ENCODE measurements around the gene PARP11. TPM values are rescaled to one million over a fixed set of nuclear protein-coding genes. Genes with fewer than 3 reads are reported as not detected.

The PARP11 gene
- total and polyA plus RNA-seq, 3 donors from 2014 or later, result 16.8 to 20.6 (median 20.5) TPM

DNA sequence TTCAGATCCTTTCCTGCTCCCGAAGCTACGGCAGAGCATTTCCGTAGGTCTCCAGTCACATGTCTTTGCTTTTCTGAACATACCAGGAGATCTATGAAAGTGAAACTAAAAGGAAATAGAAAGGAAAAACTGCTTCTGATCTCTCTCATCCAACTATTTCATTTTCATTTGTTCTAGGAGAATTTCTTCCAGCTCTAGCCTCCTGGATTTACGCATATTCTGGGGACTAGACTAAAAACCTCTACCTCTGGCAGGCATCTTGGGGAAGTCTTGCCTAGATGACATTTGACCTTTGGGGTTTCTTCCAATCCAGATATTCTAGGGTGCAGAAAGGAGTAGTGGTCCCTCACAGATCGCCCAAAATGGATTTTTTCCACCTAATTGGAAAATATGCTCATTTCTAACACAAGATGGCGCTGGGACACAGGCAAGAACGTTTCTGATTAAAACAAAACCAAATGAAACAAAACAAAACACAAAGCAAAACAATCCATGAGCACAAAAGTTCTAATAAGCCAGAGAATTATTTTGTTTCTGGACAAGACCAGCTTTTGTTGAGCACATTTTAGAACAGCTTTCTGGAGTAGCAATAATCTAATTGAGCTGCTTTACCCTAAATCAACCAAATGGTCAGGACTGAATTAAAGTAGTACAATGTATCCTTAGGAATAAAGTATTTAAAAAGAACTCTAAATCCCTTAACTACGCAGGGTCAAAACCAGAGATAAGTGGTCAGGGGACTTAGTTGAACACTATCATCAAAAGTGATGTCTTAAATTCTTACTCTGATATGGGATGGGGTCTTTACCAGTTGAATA, 12.3 kb upstream of the PARP11 start:
- DNase-seq, result no peak
- H3K4me1 ChIP-seq, result no peaks in the 10 kb centered on the region
- H3K27me3 ChIP-seq, result no peaks in the 10 kb centered on the region
- H3K9me3 ChIP-seq, result no peaks in the 10 kb centered on the region
- intact Hi-C loops (cut with DNase I; ENCODE audit: low total_unique reads), result loop anchor here (5.0 kb wide), 1 partner anchor 147 kb away; no protein-coding TSS in a partner anchor
- H3K27ac ChIP-seq, result peak overlapping the region; percentile 55 to 79
- no peaks in the 10 kb centered on the region for H3K36me3 ChIP-seq (ENCODE audit: low read depth, missing control alignments)
- TF ChIP-seq CTCF (IDR thresholded peaks at IDR 0.05) (peak; percentile 81 to 85 (median 84)), POLR2A (IDR thresholded peaks at IDR 0.05) (no peak)
- 32 to 37% methylated on average over 8 of the region's 8 CpGs for WGBS, 2 donors
- H3K4me3 ChIP-seq, result no peak overlapping the region

- Histone ChIP-seq H3K4me3 (no peak overlapping the region), H3K9me3 (no peaks in the 10 kb centered on the region), H3K36me3 (ENCODE audit: low read depth, missing control alignments) (no peaks in the 10 kb centered on the region), H3K27me3 (no peaks in the 10 kb centered on the region), H3K4me1 (no peaks in the 10 kb centered on the region), H3K27ac (peak overlapping the region; percentile 25 to 79)
- WGBS, 2 donors, result 57 to 65% methylated on average over 6 of the region's 6 CpGs
- TF ChIP-seq POLR2A (IDR thresholded peaks at IDR 0.05) (no peak), CTCF (IDR thresholded peaks at IDR 0.05) (no peak)
- intact Hi-C loops (cut with DNase I; ENCODE audit: low total_unique reads), result loop anchor here (5.0 kb wide), 1 partner anchor 148 kb away; no protein-coding TSS in a partner anchor
- DNase-seq, result no peak
These were observed 11.5 kb upstream of the PARP11 start for GRCh38 chr12:3884671-3885070.

DNA sequence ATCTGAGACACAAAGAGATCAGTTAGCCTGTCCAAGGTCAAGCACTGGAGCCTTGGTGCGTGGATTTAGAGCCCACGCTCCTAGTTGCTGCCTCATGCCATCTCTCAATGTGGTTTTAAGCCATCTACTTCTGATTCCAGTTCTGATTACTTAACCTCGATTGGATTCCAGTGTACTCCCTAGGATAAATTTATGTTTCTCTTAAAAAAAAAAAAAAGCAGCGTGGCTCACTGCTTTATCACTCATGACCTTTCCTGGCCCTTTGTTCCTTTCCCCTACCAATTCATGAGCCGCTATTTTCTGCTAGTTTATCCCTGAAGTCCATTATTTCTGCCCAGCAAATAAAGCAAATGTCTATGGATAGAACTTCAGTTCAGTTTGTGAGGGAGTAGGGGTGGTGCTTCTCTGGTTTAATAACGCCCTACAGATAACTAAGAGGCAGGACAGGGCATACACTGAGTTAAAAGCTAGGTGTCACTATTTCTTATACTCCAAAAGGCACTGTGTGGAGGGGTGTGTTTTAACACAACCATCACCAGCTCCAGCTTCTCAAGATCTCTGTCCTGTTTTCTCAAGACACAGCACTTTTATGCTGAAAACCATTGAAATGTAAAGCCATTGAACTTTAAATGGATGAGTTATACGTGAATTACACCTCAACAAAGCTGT, 9.8 kb upstream of the PARP11 start:
- Histone ChIP-seq H3K27me3 (no peaks in the 10 kb centered on the region), H3K27ac (no peak overlapping the region), H3K36me3 (ENCODE audit: low read depth, missing control alignments) (no peaks in the 10 kb centered on the region), H3K4me3 (no peak overlapping the region), H3K4me1 (no peaks in the 10 kb centered on the region), H3K9me3 (no peaks in the 10 kb centered on the region)
- no peak for DNase-seq
- WGBS, 2 donors, result 43 to 49% methylated on average over 7 of the region's 7 CpGs
- TF ChIP-seq CTCF (IDR thresholded peaks at IDR 0.05), result no peak
- intact Hi-C loops (cut with DNase I; ENCODE audit: low total_unique reads), result no loop called here

DNA sequence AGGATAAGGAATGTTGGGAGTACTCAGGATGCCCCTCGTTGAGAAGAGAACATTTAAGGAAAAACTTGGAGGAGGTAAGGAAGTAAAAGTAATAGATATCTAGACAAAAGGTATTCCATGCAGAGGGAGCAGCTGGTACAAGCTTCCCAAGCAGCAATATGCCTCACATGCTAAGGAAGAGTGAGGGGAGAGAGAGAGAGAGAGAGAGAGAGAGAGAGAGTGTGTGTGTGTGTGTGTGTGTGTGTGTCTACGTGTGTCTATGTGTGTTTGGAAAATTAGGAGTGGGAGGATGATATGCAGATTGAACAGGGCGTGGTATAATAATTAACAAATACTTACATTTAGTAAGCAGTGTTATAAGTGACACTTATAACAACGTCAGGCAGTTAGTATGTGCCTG, 9.2 kb upstream of the PARP11 start:
- H3K4me1 ChIP-seq, result no peaks in the 10 kb centered on the region
- no peak for DNase-seq
- H3K27me3 ChIP-seq, result no peaks in the 10 kb centered on the region
- intact Hi-C loops (cut with DNase I; ENCODE audit: low total_unique reads), result no loop called here
- no peak overlapping the region for H3K4me3 ChIP-seq
- H3K27ac ChIP-seq, result no peak overlapping the region
- H3K36me3 ChIP-seq (ENCODE audit: low read depth, missing control alignments), result no peaks in the 10 kb centered on the region
- 57 to 72% methylated on average over 4 of the region's 4 CpGs for WGBS, 2 donors
- no peak for TF ChIP-seq CTCF (IDR thresholded peaks at IDR 0.05)
- TF ChIP-seq POLR2A (IDR thresholded peaks at IDR 0.05), result no peak
- no peaks in the 10 kb centered on the region for H3K9me3 ChIP-seq
